GM23248 (cell line): ENCODE data around the gene SAFB2.

Experiments used
- EZH2 ChIP-seq: fragments of 200-600 bp; sonication (generic); IDR thresholded peaks from 2 replicates; pipeline ENCODE4 v1.6.1; 2018; ENCODE audit warnings: antibody characterized with exemption, mild to moderate bottlenecking; ENCODE audit not compliant: insufficient read depth, poor library complexity, severe bottlenecking
- EZH2phosphoT487 ChIP-seq: fragments of 200-600 bp; sonication (generic); IDR thresholded peaks from 2 replicates; pipeline ENCODE4 v1.6.1; 2018; ENCODE audit warnings: antibody characterized with exemption, moderate library complexity, mild to moderate bottlenecking, low read depth; ENCODE audit not compliant: insufficient read depth

DNA sequence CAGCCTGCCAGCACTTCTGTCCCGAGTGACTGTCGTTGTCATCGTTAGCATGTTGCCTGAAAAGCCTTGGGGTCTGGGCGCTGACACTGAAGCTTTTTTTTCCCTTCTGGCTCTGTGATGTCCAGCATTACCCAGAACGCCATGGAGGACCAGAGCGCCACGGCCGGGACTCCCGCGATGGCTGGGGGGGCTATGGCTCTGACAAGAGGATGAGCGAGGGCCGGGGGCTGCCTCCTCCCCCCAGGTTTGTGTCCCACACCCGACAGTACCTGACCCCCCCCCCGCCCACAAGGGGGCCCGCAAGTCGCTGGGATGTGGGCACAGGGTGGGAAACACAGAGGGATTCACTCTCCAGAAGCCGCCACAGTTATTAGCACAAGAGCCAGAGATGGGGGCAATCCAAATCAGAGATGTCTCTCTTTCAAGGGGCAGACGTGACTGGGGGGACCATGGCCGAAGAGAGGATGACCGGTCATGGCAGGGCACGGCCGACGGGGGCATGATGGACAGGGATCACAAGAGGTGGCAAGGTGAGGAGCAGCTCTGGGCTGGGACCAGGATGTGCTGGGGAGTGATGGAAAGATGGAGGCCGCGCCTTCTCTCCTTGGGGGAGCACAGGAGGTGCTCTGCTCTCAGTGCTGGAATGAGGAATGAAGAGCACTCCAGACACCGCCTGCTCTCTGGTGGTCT, 44.5 kb upstream of the SAFB2 start:
- no peak for TF ChIP-seq EZH2phosphoT487
- no peak for TF ChIP-seq EZH2
